IMR-90 (cell line): ENCODE data around the gene DDX10. TPM values are rescaled to one million over a fixed set of nuclear protein-coding genes. Genes with fewer than 3 reads are reported as not detected.

Experiments
- ATAC-seq: fragments of 200-7000 bp; cut with Tn5 transposase; 2 replicates; pipeline ENCODE4 v1.9.1; 2020; ENCODE audit warnings: low read depth, mild to moderate bottlenecking, moderate library complexity
- BruUV-seq: library from RNA; stranded (reverse); fragments of 400-500 nt; replicated peaks from 2 replicates; lab custom pipeline; 2021; lab: Mats Ljungman, UMichigan
- CTCF ChIA-PET: fragments of 300-600 bp; formaldehyde crosslinking; extraction: SDS; loops from one replicate; lab custom pipeline; 2021; ENCODE audit warnings: antibody characterized with exemption; lab: Yijun Ruan, JAX
- POLR2A ChIA-PET: fragments of 300-600 bp; sonication (Branson Sonifier 250); formaldehyde crosslinking; loops from one replicate; lab custom pipeline; 2022; ENCODE audit warnings: antibody characterized with exemption; ENCODE audit not compliant: unreplicated experiment; lab: Charles Lee
- DNase-seq: peaks from one replicate; pipeline ENCODE4 v3.0.0; 2013
- H2AFZ ChIP-seq: replicated peaks from 2 replicates; pipeline ENCODE3; 2013; ENCODE audit warnings: low read length, mild to moderate bottlenecking; ENCODE audit not compliant: poor library complexity
- H2AK5ac ChIP-seq: 2 replicates; pipeline ENCODE4 v1.6.1; 2013; ENCODE audit warnings: low read depth, low read length, inconsistent platforms
- H2AK9ac ChIP-seq: replicated peaks from 2 replicates; pipeline ENCODE3; 2013; ENCODE audit warnings: mild to moderate bottlenecking, low read depth, low read length, moderate library complexity; ENCODE audit not compliant: poor library complexity
- H2BK120ac ChIP-seq: 2 replicates; pipeline ENCODE4 v1.6.1; 2013; ENCODE audit warnings: low read depth, low read length, inconsistent platforms
- H2BK15ac ChIP-seq: 3 replicates; pipeline ENCODE4 v1.6.1; 2013; ENCODE audit warnings: low read depth, low read length, inconsistent platforms
- H2BK20ac ChIP-seq: 2 replicates; pipeline ENCODE4 v1.6.1; 2013; ENCODE audit warnings: low read depth, mild to moderate bottlenecking, inconsistent platforms, low read length, moderate library complexity
- H2BK5ac ChIP-seq: 2 replicates; pipeline ENCODE4 v1.6.1; 2013; ENCODE audit warnings: mild to moderate bottlenecking, low read depth, low read length, inconsistent platforms; ENCODE audit not compliant: poor library complexity, severe bottlenecking
- H3K14ac ChIP-seq: replicated peaks from 2 replicates; pipeline ENCODE4 v1.6.1; 2013; ENCODE audit warnings: low read depth, low read length, inconsistent platforms
- H3K18ac ChIP-seq: 2 replicates; pipeline ENCODE4 v1.6.1; 2013; ENCODE audit warnings: low read depth, low read length, control low read depth
- H3K23ac ChIP-seq: 2 replicates; pipeline ENCODE4 v1.6.1; 2013; ENCODE audit warnings: low read depth, low read length, inconsistent platforms
- H3K27ac ChIP-seq: 2 replicates; pipeline ENCODE4 v1.5.1; 2013; ENCODE audit warnings: mild to moderate bottlenecking, control low read depth, low read length; ENCODE audit not compliant: insufficient read depth
- H3K27me3 ChIP-seq: 2 replicates; pipeline ENCODE4 v1.6.1; 2013; ENCODE audit warnings: low read length; ENCODE audit not compliant: control insufficient read depth, insufficient read depth
- H3K36me3 ChIP-seq: 2 replicates; pipeline ENCODE4 v1.6.1; 2013; ENCODE audit warnings: low read length, mixed read lengths; ENCODE audit not compliant: control insufficient read depth, insufficient read depth
- H3K4ac ChIP-seq: 2 replicates; pipeline ENCODE4 v1.6.1; 2013; ENCODE audit warnings: low read depth, low read length, inconsistent platforms
- H3K4me1 ChIP-seq: 2 replicates; pipeline ENCODE4 v1.6.1; 2013; ENCODE audit warnings: low read length, mixed read lengths; ENCODE audit not compliant: control insufficient read depth, insufficient read depth
- H3K4me2 ChIP-seq: 2 replicates; pipeline ENCODE4 v1.6.1; 2013; ENCODE audit warnings: low read depth, mild to moderate bottlenecking, control low read depth, low read length, moderate library complexity
- H3K4me3 ChIP-seq: 2 replicates; pipeline ENCODE4 v1.5.1; 2013; ENCODE audit warnings: low read depth, mild to moderate bottlenecking, control low read depth, low read length, moderate library complexity; ENCODE audit not compliant: insufficient read depth
- H3K56ac ChIP-seq: 2 replicates; pipeline ENCODE4 v1.6.1; 2013; ENCODE audit warnings: low read length, inconsistent platforms; ENCODE audit not compliant: insufficient read depth; ENCODE audit errors: extremely low read depth
- H3K79me1 ChIP-seq, 2 experiments: 2 replicates each; pipeline ENCODE4 v1.6.1; 2013; ENCODE audit warnings: low read length in 2 of 2, inconsistent platforms in 1 of 2, low read depth in 1 of 2
- H3K9ac ChIP-seq: 2 replicates; pipeline ENCODE4 v1.6.1; 2013; ENCODE audit warnings: low read depth, low read length, control low read depth
- H3K9me1 ChIP-seq: 2 replicates; pipeline ENCODE4 v1.6.1; 2013; ENCODE audit warnings: low read length, inconsistent platforms; ENCODE audit not compliant: insufficient read depth
- H3K9me3 ChIP-seq: 2 replicates; pipeline ENCODE4 v1.6.1; 2013; ENCODE audit warnings: low read length; ENCODE audit not compliant: control insufficient read depth, insufficient read depth
- H4K20me1 ChIP-seq: 2 replicates; pipeline ENCODE4 v1.6.1; 2013; ENCODE audit warnings: low read length, inconsistent platforms; ENCODE audit not compliant: insufficient read depth
- H4K5ac ChIP-seq: 2 replicates; pipeline ENCODE4 v1.6.1; 2013; ENCODE audit warnings: mild to moderate bottlenecking, low read depth, low read length, control low read depth
- H4K8ac ChIP-seq, 2 experiments: 2 replicates each; pipeline ENCODE4 v1.6.1; 2013; ENCODE audit warnings: low read depth in 2 of 2, low read length in 2 of 2, control low read depth in 1 of 2, inconsistent platforms in 1 of 2
- H4K91ac ChIP-seq: 2 replicates; pipeline ENCODE4 v1.6.1; 2013; ENCODE audit warnings: low read depth, low read length, inconsistent platforms; ENCODE audit not compliant: insufficient read depth
- BHLHE40 ChIP-seq: fragments of 150-350 bp; IDR thresholded peaks from 2 replicates; pipeline ENCODE4 v1.6.1; 2016; ENCODE audit warnings: mild to moderate bottlenecking, low read depth, low read length
- CEBPB ChIP-seq: IDR thresholded peaks from 2 replicates; pipeline ENCODE4 v1.6.1; 2012; ENCODE audit warnings: low read depth, low read length, improper control_type of control experiment
- CHD1 ChIP-seq: IDR thresholded peaks from 2 replicates; pipeline ENCODE4 v1.6.1; 2012; ENCODE audit warnings: low read depth, low read length, improper control_type of control experiment
- ELK1 ChIP-seq: fragments of 150-350 bp; IDR thresholded peaks from 2 replicates; pipeline ENCODE4 v1.6.1; 2016; ENCODE audit warnings: low read depth, mild to moderate bottlenecking, low read length, moderate library complexity, borderline replicate concordance
- FOS ChIP-seq: fragments of 150-350 bp; IDR thresholded peaks from 2 replicates; pipeline ENCODE4 v1.6.1; 2016; ENCODE audit warnings: low read depth, low read length
- MAFK ChIP-seq: IDR thresholded peaks from 2 replicates; pipeline ENCODE4 v1.6.1; 2012; ENCODE audit warnings: low read depth, low read length, improper control_type of control experiment
- MAZ ChIP-seq: IDR thresholded peaks from 2 replicates; pipeline ENCODE4 v1.6.1; 2012; ENCODE audit warnings: low read depth, mild to moderate bottlenecking, low read length, improper control_type of control experiment, moderate library complexity, borderline replicate concordance
- MXI1 ChIP-seq: IDR thresholded peaks from 2 replicates; pipeline ENCODE4 v1.6.1; 2012; ENCODE audit warnings: low read depth, mild to moderate bottlenecking, low read length, moderate library complexity, borderline replicate concordance
- POLR2A ChIP-seq: IDR thresholded peaks from 2 replicates; pipeline ENCODE4 v1.6.1; 2012; ENCODE audit warnings: mild to moderate bottlenecking, low read depth, low read length
- RCOR1 ChIP-seq: IDR thresholded peaks from 2 replicates; pipeline ENCODE4 v1.6.1; 2012; ENCODE audit warnings: mild to moderate bottlenecking, low read length, improper control_type of control experiment; ENCODE audit not compliant: insufficient replicate concordance
- RFX5 ChIP-seq: IDR thresholded peaks from 2 replicates; pipeline ENCODE4 v1.8.0; 2012; ENCODE audit warnings: low read depth, mild to moderate bottlenecking, low read length, moderate library complexity
- SMC3 ChIP-seq: fragments of 150-350 bp; IDR thresholded peaks from 2 replicates; pipeline ENCODE4 v1.6.1; 2016; ENCODE audit warnings: low read depth, mild to moderate bottlenecking, antibody characterized with exemption, low read length, moderate library complexity
- WGBS, 2 experiments: methylation state at CpG; one replicate each; pipeline versions ENCODE4 v1.1.5 to v1.1.7; 2013; ENCODE audit warnings: missing lambda C conversion rate in 2 of 2; ENCODE audit not compliant: insufficient read length in 1 of 2; ENCODE audit errors: extremely low coverage in 2 of 2; 5-methylcytosine and 5-hydroxymethylcytosine counted together
- dilution Hi-C: fragments of 300-500 bp; cut with HindIII; formaldehyde crosslinking; loops from one replicate; pipeline ENCODE4 v1.14.3; 2018; ENCODE audit warnings: low sequenced_read_pairs; ENCODE audit not compliant: unreplicated experiment
- in situ Hi-C: fragments of 300-500 bp; cut with MboI; formaldehyde crosslinking; loops from 3 replicates; pipeline ENCODE4 v1.14.3; 2019; ENCODE audit warnings: low sequenced_read_pairs, inconsistent platforms, mixed read lengths
- intact Hi-C: fragments of 100-400 bp; cut with micrococcal nuclease; formaldehyde crosslinking; loops from 2 replicates; pipeline ENCODE4 v1.10.0; 2022
- polyA plus RNA-seq, 3 experiments: library from polyadenylated mRNA; depleted of rRNA; stranded (reverse); fragments of >200 nt; gene quantifications; 2 replicates each; pipeline ENCODE4 v1.2.3, GENCODE V29; 2012; ENCODE audit warnings: low replicate concordance in 1 of 3
- total RNA-seq: library from RNA; depleted of rRNA; stranded (reverse); fragments of >200 nt; gene quantifications from 2 replicates; pipeline ENCODE4 v1.2.3, GENCODE V29; 2012
- TF ChIP-seq, protein P1 (sequence below): fragments of 150-350 bp; IDR thresholded peaks from 2 replicates; pipeline ENCODE4 v1.6.1; 2017; ENCODE audit warnings: mild to moderate bottlenecking, antibody characterized with exemption, low read length, low read depth
- TF ChIP-seq, protein P2 (sequence below): conservative IDR thresholded peaks from 2 replicates; pipeline ENCODE4 v1.5.1; 2012; ENCODE audit warnings: mild to moderate bottlenecking, low read depth, low read length, improper control_type of control experiment

The DDX10 gene
- total and polyA plus RNA-seq, 2 of the 4 experiments (the other 2 are of a cell fraction): 20.0 to 31.9 TPM

- ChIA-PET POLR2A (no interaction called here), CTCF (interaction anchor here (0.9 kb wide), 1 partner anchor 267 kb away, joined by 3 read pairs; no protein-coding TSS in a partner anchor)
- Histone ChIP-seq H3K9ac (no peak overlapping the region), H2BK120ac (peak overlapping the region; percentile 81), H2AFZ (peak overlapping the region; percentile 39), H2BK5ac (peak overlapping the region; percentile 40), H4K20me1 (no peaks in the 10 kb centered on the region), H3K18ac (peak overlapping the region; percentile 65), H3K9me1 (peaks cover 11% of the 10 kb centered on the region), H3K4me2 (no peak overlapping the region), H3K4me3 (no peak overlapping the region), H2AK9ac (no peak overlapping the region), H3K4ac (peak overlapping the region; percentile 76), H2BK15ac (peak overlapping the region; percentile 82; the same call in 2 of the 3 replicates), H3K14ac (peak overlapping the region; percentile 88), H3K4me1 (peaks cover 6% of the 10 kb centered on the region), H4K5ac (peak overlapping the region; percentile 44; the same call in 1 of the 2 replicates), H3K56ac (no peak overlapping the region), H3K27me3 (no peaks in the 10 kb centered on the region), H4K8ac (peak overlapping the region; percentile 38 to 52; a peak in 3 of 4 replicates), H2AK5ac (peak overlapping the region; percentile 80; the same call in 1 of the 2 replicates), H4K91ac (peak overlapping the region; percentile 78), H3K27ac (no peak overlapping the region), H3K79me1 (no peaks in the 10 kb centered on the region), H3K9me3 (no peaks in the 10 kb centered on the region), H3K23ac (peak overlapping the region; percentile 41), H2BK20ac (peak overlapping the region; percentile 54), H3K36me3 (no peaks in the 10 kb centered on the region)
- ATAC-seq: peak; percentile 86
- no TSS peak for BruUV-seq
- WGBS, 2 experiments: 65% methylated on average over 4 of the region's 10 CpGs; no CpG with 5 or more reads in 1 of the 2 experiments
- in situ Hi-C loops (no loop called here), dilution Hi-C loops (no loop called here), intact Hi-C loops (no loop called here)
- peak; percentile 88 for DNase-seq
- TF ChIP-seq, protein P1, sequence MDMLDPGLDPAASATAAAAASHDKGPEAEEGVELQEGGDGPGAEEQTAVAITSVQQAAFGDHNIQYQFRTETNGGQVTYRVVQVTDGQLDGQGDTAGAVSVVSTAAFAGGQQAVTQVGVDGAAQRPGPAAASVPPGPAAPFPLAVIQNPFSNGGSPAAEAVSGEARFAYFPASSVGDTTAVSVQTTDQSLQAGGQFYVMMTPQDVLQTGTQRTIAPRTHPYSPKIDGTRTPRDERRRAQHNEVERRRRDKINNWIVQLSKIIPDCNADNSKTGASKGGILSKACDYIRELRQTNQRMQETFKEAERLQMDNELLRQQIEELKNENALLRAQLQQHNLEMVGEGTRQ: peak; percentile 39
- peak; percentile 74; the same call in 1 of the 2 replicates for TF ChIP-seq FOS
- no peak for TF ChIP-seq ELK1
- no peak for TF ChIP-seq BHLHE40
- TF ChIP-seq CHD1: no peak
- TF ChIP-seq MAZ: 0 out of 2 replicates have a peak, but pooled peaks have one; percentile 54
- TF ChIP-seq SMC3: no peak
- TF ChIP-seq CEBPB: peak; percentile 96
- TF ChIP-seq, protein P2, sequence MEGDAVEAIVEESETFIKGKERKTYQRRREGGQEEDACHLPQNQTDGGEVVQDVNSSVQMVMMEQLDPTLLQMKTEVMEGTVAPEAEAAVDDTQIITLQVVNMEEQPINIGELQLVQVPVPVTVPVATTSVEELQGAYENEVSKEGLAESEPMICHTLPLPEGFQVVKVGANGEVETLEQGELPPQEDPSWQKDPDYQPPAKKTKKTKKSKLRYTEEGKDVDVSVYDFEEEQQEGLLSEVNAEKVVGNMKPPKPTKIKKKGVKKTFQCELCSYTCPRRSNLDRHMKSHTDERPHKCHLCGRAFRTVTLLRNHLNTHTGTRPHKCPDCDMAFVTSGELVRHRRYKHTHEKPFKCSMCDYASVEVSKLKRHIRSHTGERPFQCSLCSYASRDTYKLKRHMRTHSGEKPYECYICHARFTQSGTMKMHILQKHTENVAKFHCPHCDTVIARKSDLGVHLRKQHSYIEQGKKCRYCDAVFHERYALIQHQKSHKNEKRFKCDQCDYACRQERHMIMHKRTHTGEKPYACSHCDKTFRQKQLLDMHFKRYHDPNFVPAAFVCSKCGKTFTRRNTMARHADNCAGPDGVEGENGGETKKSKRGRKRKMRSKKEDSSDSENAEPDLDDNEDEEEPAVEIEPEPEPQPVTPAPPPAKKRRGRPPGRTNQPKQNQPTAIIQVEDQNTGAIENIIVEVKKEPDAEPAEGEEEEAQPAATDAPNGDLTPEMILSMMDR: no peak
- no peak for TF ChIP-seq MXI1
- TF ChIP-seq POLR2A: no peak
- no peak for TF ChIP-seq RCOR1
- TF ChIP-seq MAFK: no peak
- TF ChIP-seq RFX5: no peak
Observed at GRCh38 chr11:108965306-108966001, 300.6 kb downstream of the DDX10 start.
